BE2C (cell line): ENCODE data around the gene UBP1.

Experiments used
- DNase-seq: peaks from one replicate; pipeline ENCODE4 v3.0.0-alpha.2; 2020
- H3K27me3 ChIP-seq: fragments of 250-450 bp; sonication (Bioruptor Pico); 2 replicates; pipeline ENCODE4 v1.5.1; 2020; ENCODE audit warnings: mild to moderate bottlenecking
- H3K36me3 ChIP-seq: fragments of 250-450 bp; sonication (Bioruptor Pico); 2 replicates; pipeline ENCODE4 v1.5.1; 2020; ENCODE audit warnings: mild to moderate bottlenecking
- H3K4me1 ChIP-seq: fragments of 250-450 bp; sonication (Bioruptor Pico); 2 replicates; pipeline ENCODE4 v1.5.1; 2020
- H3K4me3 ChIP-seq: 2 replicates; pipeline ENCODE4 v1.5.1; 2011; ENCODE audit warnings: low read depth, low read length
- H3K9me3 ChIP-seq: fragments of 250-450 bp; sonication (Bioruptor Pico); 2 replicates; pipeline ENCODE4 v1.5.1; 2020
- TF ChIP-seq, protein P1 (sequence below): IDR thresholded peaks from 2 replicates; pipeline ENCODE4 v1.5.1; 2012; ENCODE audit warnings: mild to moderate bottlenecking, low read depth, low read length

UBP1 gene

DNA sequence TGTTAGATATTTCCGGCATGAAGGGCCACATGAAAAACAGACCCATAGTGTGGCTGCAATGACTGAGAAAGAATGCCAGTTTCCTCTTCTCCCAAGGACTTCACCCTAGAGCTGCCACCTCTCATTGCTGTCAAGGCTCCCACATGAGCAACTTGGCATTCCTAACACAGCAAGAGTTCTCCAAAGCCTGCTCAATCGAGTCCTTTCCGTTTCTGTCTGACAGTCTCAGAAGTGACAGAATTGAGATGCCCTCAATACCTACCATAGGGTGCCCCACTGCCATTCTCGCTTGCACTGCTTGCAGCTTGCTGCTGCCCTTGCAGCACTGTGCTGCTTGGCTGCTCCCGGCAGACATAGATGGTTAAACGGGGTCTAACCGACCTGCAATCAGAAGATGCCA, 44.3 kb downstream of the UBP1 start:
- Histone ChIP-seq H3K4me3 (no peak overlapping the region), H3K4me1 (no peaks in the 10 kb centered on the region), H3K9me3 (no peaks in the 10 kb centered on the region), H3K36me3 (peaks cover 10% of the 10 kb centered on the region), H3K27me3 (no peaks in the 10 kb centered on the region)
- DNase-seq: no peak
- TF ChIP-seq, protein P1, sequence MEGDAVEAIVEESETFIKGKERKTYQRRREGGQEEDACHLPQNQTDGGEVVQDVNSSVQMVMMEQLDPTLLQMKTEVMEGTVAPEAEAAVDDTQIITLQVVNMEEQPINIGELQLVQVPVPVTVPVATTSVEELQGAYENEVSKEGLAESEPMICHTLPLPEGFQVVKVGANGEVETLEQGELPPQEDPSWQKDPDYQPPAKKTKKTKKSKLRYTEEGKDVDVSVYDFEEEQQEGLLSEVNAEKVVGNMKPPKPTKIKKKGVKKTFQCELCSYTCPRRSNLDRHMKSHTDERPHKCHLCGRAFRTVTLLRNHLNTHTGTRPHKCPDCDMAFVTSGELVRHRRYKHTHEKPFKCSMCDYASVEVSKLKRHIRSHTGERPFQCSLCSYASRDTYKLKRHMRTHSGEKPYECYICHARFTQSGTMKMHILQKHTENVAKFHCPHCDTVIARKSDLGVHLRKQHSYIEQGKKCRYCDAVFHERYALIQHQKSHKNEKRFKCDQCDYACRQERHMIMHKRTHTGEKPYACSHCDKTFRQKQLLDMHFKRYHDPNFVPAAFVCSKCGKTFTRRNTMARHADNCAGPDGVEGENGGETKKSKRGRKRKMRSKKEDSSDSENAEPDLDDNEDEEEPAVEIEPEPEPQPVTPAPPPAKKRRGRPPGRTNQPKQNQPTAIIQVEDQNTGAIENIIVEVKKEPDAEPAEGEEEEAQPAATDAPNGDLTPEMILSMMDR: no peak

DNA sequence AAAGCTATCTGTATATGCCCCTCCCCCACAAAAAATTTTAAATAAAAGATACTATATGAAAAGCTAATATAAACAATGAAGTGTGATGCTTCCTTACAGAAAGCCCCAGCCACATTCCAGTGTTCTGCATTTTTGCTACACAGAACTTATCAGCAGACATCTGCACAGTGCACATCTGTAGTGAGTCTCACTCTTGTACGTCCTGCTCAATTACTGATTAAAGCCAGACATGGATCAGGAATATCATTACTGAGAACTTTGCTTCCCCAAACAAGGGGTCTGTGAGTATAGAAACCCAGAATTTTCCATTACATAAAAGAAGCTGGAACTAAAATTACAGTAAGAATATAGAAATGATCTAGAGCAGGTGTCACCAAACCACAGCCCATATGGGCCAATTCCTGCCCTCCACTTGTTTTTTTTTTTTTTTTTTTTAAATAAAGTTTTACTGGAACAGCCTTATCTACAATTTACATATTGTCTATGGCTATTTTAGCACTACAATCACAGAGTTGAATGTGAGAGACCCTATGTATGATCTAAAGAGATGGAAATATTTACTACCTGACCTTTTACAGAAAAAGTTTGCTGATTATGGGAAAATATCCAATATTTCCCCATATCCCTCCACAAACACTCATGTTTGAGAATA, 45.7 kb downstream of the UBP1 start:
- TF ChIP-seq, protein P1: no peak
- H3K27me3 ChIP-seq: no peaks in the 10 kb centered on the region
- H3K4me3 ChIP-seq: no peak overlapping the region
- H3K4me1 ChIP-seq: no peaks in the 10 kb centered on the region
- no peaks in the 10 kb centered on the region for H3K9me3 ChIP-seq
- no peak for DNase-seq
- H3K36me3 ChIP-seq: peaks cover 14% of the 10 kb centered on the region

DNA sequence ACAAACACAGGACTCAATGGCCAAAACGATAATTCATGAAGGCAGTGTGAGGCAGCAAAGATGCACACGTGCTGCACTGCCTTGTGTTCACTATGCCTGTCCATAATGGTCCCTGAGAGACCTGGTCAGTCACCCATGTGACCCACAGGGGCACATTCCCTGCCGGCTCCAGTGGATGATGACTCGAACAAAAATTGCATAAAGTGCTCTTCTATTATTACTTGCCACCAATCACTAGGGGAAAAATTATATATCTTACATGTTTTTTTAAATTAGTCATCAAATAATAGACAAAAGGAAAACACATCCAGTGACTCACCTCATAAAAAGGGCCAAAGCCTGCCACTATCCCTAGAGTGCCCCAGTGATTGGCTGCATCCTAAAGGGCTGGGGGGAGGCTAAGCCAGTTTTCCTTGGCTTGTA, 47.5 kb downstream of the UBP1 start:
- peaks cover 4% of the 10 kb centered on the region for H3K36me3 ChIP-seq
- no peak overlapping the region for H3K4me3 ChIP-seq
- no peaks in the 10 kb centered on the region for H3K4me1 ChIP-seq
- H3K27me3 ChIP-seq: no peaks in the 10 kb centered on the region
- no peaks in the 10 kb centered on the region for H3K9me3 ChIP-seq
- TF ChIP-seq, protein P1: no peak
- DNase-seq: no peak

DNA sequence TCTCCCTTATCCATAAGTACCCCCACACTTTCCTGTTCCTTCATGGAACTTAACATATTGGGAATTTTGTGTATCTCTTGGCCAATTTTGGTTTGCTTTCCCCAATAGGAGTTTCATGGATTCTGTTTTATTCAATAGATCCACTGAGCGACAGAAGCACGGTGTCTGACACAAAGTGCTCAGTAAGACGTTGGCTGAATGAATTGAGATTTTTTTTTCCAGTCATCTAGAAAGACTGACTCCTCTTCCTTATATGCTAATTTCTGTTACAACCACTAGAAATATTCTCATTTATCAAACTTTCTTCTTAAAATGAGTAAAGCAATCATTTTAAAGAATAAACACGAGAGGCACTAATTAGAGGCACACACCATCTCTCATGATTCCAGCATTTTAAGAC, 48.1 kb downstream of the UBP1 start:
- peaks cover 4% of the 10 kb centered on the region for H3K36me3 ChIP-seq
- no peak overlapping the region for H3K4me3 ChIP-seq
- TF ChIP-seq, protein P1: no peak

DNA sequence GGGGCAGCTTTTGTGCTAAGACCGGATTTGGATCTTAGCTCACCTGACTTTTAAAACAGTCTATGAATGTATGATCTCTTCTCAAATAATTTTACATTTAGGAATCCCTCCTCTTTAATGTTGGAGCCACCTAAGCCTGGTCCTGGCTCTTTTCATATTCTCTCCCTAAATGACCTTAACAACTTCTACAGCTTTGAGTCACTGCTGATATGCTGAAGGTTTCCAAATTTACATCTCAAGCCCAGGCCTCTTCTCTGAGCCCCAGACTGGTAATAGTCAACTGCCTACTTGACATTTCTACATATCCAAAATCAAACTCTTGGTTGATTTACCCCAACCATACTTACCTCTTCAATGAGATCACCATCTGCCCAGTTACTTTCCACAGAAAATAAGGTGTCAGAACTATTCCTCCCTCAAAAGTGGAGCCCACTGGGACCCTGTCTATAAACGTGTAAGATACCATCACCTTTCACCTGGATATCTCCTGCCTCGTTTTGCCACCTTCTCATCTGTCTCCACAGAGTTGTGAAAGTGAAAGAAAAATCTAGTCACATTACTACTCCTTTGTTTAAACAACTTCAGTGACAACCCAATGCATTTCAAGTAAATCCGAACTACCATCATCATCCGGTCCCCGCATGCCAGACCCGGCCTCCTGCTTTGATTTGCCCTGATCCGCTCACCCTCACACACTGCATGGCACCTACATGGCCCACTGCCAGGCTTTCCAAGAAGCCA, 48.8 kb downstream of the UBP1 start:
- Histone ChIP-seq H3K27me3 (no peaks in the 10 kb centered on the region), H3K36me3 (peaks cover 4% of the 10 kb centered on the region), H3K4me1 (no peaks in the 10 kb centered on the region), H3K4me3 (no peak overlapping the region), H3K9me3 (no peaks in the 10 kb centered on the region)
- TF ChIP-seq, protein P1: no peak
- no peak for DNase-seq

More for the DNA sequence above, 48.1 kb downstream of the UBP1 start:
- Histone ChIP-seq H3K4me1 (no peaks in the 10 kb centered on the region), H3K27me3 (no peaks in the 10 kb centered on the region), H3K9me3 (no peaks in the 10 kb centered on the region)
- DNase-seq: no peak

GRCh38 chr3:33389908-33390307, 50.3 kb downstream of the UBP1 start:
- TF ChIP-seq, protein P1: no peak
- no peak for DNase-seq
- H3K9me3 ChIP-seq: no peaks in the 10 kb centered on the region
- no peak overlapping the region for H3K4me3 ChIP-seq
- H3K4me1 ChIP-seq: no peaks in the 10 kb centered on the region
- H3K27me3 ChIP-seq: no peaks in the 10 kb centered on the region
- H3K36me3 ChIP-seq: peaks cover 4% of the 10 kb centered on the region
